T-cell (primary cell): ENCODE results near the gene GCNT1. TPM values are rescaled to one million over a fixed set of nuclear protein-coding genes. Genes with fewer than 3 reads are reported as not detected.
A peak's percentile ranks its signal among the peaks of the same experiment; 100 is the strongest.

Experiments used
- ATAC-seq, 4 experiments: fragments of 200-7000 bp in 3 of 4; fragments of 150-1000 bp in 1 of 4; cut with Tn5 transposase; replicated peaks in 1 of 4; 1 replicate in 3 of 4; 2 replicates in 1 of 4; pipeline ENCODE4 v1.10.0; 2021; ENCODE audit warnings: moderate library complexity in 3 of 4, mild to moderate bottlenecking in 2 of 4, moderate number of reproducible peaks in 1 of 4
- CTCF ChIA-PET, 2 donors: fragments of 300-600 bp; sonication (Branson Sonifier 250); formaldehyde crosslinking; loops; one replicate each; lab custom pipeline; 2022; ENCODE audit warnings: antibody characterized with exemption in 2 of 2; lab: Charles Lee
- POLR2A ChIA-PET, 2 donors: fragments of 300-600 bp; sonication (Branson Sonifier 250); formaldehyde crosslinking; loops; one replicate each; lab custom pipeline; 2022; ENCODE audit warnings: antibody characterized with exemption in 2 of 2; lab: Charles Lee
- DNase-seq, 35 experiments: peaks; one replicate each; pipeline versions ENCODE4 v3.0.0 to v3.0.0-alpha.2; 2013 to 2023
- H3K27ac ChIP-seq: one replicate; pipeline ENCODE4 v1.5.1; 2013; ENCODE audit warnings: low read length
- H3K27me3 ChIP-seq, 2 experiments: replicated peaks in 1 of 2; 1 replicate in 1 of 2; 2 replicates in 1 of 2; pipeline versions ENCODE4 v1.6.1 to v1.7.0; 2013; ENCODE audit warnings: low read length in 1 of 2, mixed read lengths in 1 of 2; ENCODE audit not compliant: control insufficient read depth in 2 of 2, insufficient read depth in 2 of 2; ENCODE audit errors: extremely low read depth in 1 of 2
- H3K36me3 ChIP-seq, 2 donors: 1 replicate in 1 of 2; 2 replicates in 1 of 2; pipeline versions ENCODE4 v1.6.1 to v1.7.0; 2013; ENCODE audit warnings: low read length in 1 of 2; ENCODE audit not compliant: control insufficient read depth in 2 of 2, insufficient read depth in 1 of 2; ENCODE audit errors: extremely low read depth in 1 of 2
- H3K4me1 ChIP-seq, 2 experiments: 1 replicate in 1 of 2; 2 replicates in 1 of 2; pipeline versions ENCODE4 v1.6.1 to v1.7.0; 2013; ENCODE audit warnings: low read length in 2 of 2, mixed read lengths in 1 of 2; ENCODE audit not compliant: insufficient read depth in 2 of 2, control insufficient read depth in 1 of 2; ENCODE audit errors: extremely low read depth in 1 of 2
- H3K4me3 ChIP-seq, 2 donors: 1 replicate in 1 of 2; 2 replicates in 1 of 2; pipeline versions ENCODE4 v1.5.1 to v1.7.0; 2013; ENCODE audit warnings: mild to moderate bottlenecking in 2 of 2, low read length in 1 of 2, moderate library complexity in 1 of 2; ENCODE audit not compliant: control insufficient read depth in 1 of 2; ENCODE audit errors: extremely low read depth in 1 of 2
- H3K9me3 ChIP-seq: 2 replicates; pipeline ENCODE4 v1.7.0; 2013
- H3K27ac Mint-ChIP-seq, 2 donors: one replicate each; pipeline ENCODE4 v1.8.0; 2020 to 2021; ENCODE audit warnings: mild to moderate bottlenecking in 2 of 2, mixed read lengths in 2 of 2
- H3K27me3 Mint-ChIP-seq, 2 donors: one replicate each; pipeline ENCODE4 v1.8.0; 2021 to 2022; ENCODE audit warnings: mixed read lengths in 2 of 2
- H3K36me3 Mint-ChIP-seq: one replicate; pipeline ENCODE4 v1.8.0; 2021; ENCODE audit warnings: mixed read lengths
- H3K4me1 Mint-ChIP-seq, 3 donors: one replicate each; pipeline ENCODE4 v1.8.0; 2020 to 2022; ENCODE audit warnings: mixed read lengths in 3 of 3, mild to moderate bottlenecking in 1 of 3
- H3K4me3 Mint-ChIP-seq, 3 donors: one replicate each; pipeline ENCODE4 v1.8.0; 2020 to 2022; ENCODE audit warnings: mild to moderate bottlenecking in 3 of 3, mixed read lengths in 3 of 3, moderate library complexity in 3 of 3
- H3K9me3 Mint-ChIP-seq, 3 donors: one replicate each; pipeline ENCODE4 v1.8.0; 2020 to 2022; ENCODE audit warnings: mixed read lengths in 3 of 3
- WGBS: methylation state at CpG from one replicate; pipeline ENCODE4 v1.1.5; 2013; ENCODE audit warnings: missing lambda C conversion rate; ENCODE audit not compliant: insufficient coverage; 5-methylcytosine and 5-hydroxymethylcytosine counted together
- total RNA-seq, 35 experiments: library from RNA in 6 of 35; stranded (reverse) in 6 of 35; fragments of 120-200 nt in 1 of 35; gene quantifications; one replicate each; pipeline versions ENCODE4 v1.2.1 to v1.2.4 and lab custom pipeline; 2013 to 2026

GCNT1 gene
- total RNA-seq, 5 donors from 2014 or later (not counting 1 experiment from before 2014, with no cell fraction given), result 3.8 to 9.6 (median 4.9) TPM

DNA sequence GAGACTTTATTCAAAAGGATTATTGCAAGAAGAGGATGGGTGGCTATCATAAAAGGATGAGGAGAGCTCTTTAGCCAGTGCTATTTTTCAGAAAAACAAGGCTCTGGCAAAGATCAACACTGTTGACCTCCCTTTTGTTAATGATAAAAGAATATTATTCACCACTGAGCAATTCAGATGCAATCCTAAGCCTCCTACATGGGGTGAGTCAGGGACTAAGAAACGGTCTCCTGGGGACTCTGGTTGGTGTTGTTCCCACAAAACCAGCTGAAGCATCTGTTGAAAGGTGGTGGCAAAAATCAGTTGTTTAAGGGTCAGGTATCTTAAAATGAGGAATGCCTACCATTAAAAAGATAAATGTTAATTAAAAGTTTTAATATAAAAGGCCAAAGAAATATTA lies 7.7 kb upstream of the GCNT1 start:
- no CpG with 5 or more reads among the region's 1 CpG for WGBS

DNA sequence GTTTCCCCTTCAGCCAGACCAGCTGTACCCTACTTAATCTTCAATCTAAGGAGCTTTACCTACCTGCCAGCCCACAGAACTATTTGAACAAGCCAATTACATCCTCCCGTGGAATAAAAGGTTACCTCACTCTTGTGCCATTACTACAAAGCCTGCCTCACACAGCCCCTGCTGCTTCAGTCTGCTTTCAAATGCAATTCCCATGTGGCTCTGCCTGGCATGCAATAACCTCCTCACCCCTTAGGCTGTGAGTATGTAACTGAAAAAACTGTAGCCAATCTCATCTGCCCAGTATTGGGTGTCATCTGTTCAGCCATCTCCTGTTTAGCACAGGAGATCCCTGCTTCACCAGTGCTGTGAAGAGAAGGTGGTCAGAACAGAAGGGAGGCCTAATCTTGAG lies 6.1 kb upstream of the GCNT1 start:
- Histone ChIP-seq H3K4me3 (no peak overlapping the region), H3K4me1 (peaks cover 0 to 7% of the 10 kb centered on the region in 2 experiments), H3K27me3 (no peaks in the 10 kb centered on the region), H3K36me3 (no peaks in the 10 kb centered on the region), H3K27ac (no peak overlapping the region), H3K9me3 (no peaks in the 10 kb centered on the region)
- CTCF ChIA-PET, result interaction anchor here in 1 of 2 donors (0.6 kb wide), 1 partner anchor 163 kb away, joined by 5 read pairs; no protein-coding TSS in a partner anchor
- H3K4me1 Mint-ChIP-seq, result peaks cover 9% of the 10 kb centered on the region in 3 donors
- ATAC-seq, result no peak
- POLR2A ChIA-PET, result no interaction called here
- no peaks in the 10 kb centered on the region for H3K9me3 Mint-ChIP-seq
- no peak for DNase-seq
- no peaks in the 10 kb centered on the region for H3K36me3 Mint-ChIP-seq
- WGBS, result 100% methylated on average over 1 of the region's 1 CpG
- H3K4me3 Mint-ChIP-seq, result no peak overlapping the region
- H3K27ac Mint-ChIP-seq, result no peak overlapping the region
- no peaks in the 10 kb centered on the region for H3K27me3 Mint-ChIP-seq

More for the DNA sequence above, 7.7 kb upstream of the GCNT1 start:
- Histone ChIP-seq H3K4me1 (peaks cover 0 to 4% of the 10 kb centered on the region in 2 experiments), H3K27me3 (no peaks in the 10 kb centered on the region), H3K27ac (no peak overlapping the region), H3K9me3 (no peaks in the 10 kb centered on the region), H3K4me3 (no peak overlapping the region), H3K36me3 (no peaks in the 10 kb centered on the region)
- no peaks in the 10 kb centered on the region for H3K36me3 Mint-ChIP-seq
- H3K4me3 Mint-ChIP-seq, result no peak overlapping the region
- CTCF ChIA-PET, result interaction anchor here (0.5 to 0.9 kb wide), 4 partner anchors 10 to 212 kb away, joined by 3 to 6 read pairs (median 4); no protein-coding TSS in a partner anchor
- POLR2A ChIA-PET, result interaction anchor here in 1 of 2 donors (0.7 kb wide), 1 partner anchor 559 kb away, joined by 7 read pairs; no protein-coding TSS in a partner anchor
- ATAC-seq, result no peak
- H3K27me3 Mint-ChIP-seq, result no peaks in the 10 kb centered on the region
- H3K9me3 Mint-ChIP-seq, result no peaks in the 10 kb centered on the region
- no peak overlapping the region for H3K27ac Mint-ChIP-seq
- no peak for DNase-seq
- H3K4me1 Mint-ChIP-seq, result peaks cover 4% of the 10 kb centered on the region in 3 donors

DNA sequence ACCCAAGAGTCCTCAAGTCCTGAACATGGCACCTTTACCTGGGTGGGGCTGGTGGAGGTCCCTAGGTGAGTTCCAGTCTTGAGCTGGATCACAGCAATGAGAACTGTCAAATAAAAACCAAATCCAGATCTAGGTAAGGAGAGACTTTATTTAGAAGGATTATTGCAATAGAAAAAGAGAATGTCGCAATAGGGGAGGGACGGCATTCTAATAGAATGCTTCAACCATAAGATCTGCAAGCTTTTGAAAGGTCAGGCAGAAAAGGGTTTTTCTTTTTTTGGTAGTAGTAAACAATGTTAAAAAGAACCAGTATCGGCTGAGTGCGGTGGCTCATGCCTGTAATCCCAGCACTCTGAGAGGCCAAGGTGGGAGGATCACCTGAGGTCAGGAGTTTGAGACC lies 5.2 kb upstream of the GCNT1 start:
- CTCF ChIA-PET, result interaction anchor here in 1 of 2 donors (0.7 kb wide), 1 partner anchor 205 kb away, joined by 6 read pairs; no protein-coding TSS in a partner anchor
- H3K4me1 ChIP-seq, result peaks cover 0 to 8% of the 10 kb centered on the region in 2 experiments
- H3K27ac Mint-ChIP-seq, result no peak overlapping the region
- H3K36me3 Mint-ChIP-seq, result no peaks in the 10 kb centered on the region
- no peaks in the 10 kb centered on the region for H3K9me3 ChIP-seq
- H3K4me3 Mint-ChIP-seq, result no peak overlapping the region
- H3K36me3 ChIP-seq, result no peaks in the 10 kb centered on the region
- 94% methylated on average over 2 of the region's 4 CpGs for WGBS
- H3K27me3 ChIP-seq, result no peaks in the 10 kb centered on the region
- no peaks in the 10 kb centered on the region for H3K9me3 Mint-ChIP-seq
- H3K4me3 ChIP-seq, result no peak overlapping the region
- H3K27me3 Mint-ChIP-seq, result no peaks in the 10 kb centered on the region
- DNase-seq, result no peak
- ATAC-seq, result no peak
- POLR2A ChIA-PET, result interaction anchor here (0.5 to 0.9 kb wide), 2 partner anchors 59 to 122 kb away, joined by 3 read pairs; partner anchors contain the start of gene RFK (in 1 of the 2)
- peaks cover 12 to 14% (median 13%) of the 10 kb centered on the region in 3 donors for H3K4me1 Mint-ChIP-seq
- H3K27ac ChIP-seq, result no peak overlapping the region

DNA sequence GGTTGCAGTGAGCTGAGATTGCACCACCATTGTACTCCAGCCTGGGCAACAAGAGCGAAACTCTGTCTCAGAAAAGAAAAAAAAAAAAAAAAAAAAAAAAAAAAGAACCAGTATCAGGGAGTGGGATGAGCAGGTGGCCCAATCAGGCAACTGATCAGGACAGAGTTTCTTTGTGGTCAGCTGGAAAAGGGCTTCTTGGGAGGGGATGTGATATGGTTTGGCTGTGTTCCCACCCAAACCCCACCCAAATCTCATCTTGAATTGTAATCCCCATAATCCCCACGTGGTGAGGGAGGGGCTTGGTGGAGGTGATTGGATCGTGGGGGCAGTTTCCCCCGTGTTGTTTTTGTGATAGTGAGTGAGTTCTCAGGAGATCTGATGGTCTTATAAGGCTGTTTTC lies 4.7 kb upstream of the GCNT1 start:
- Histone ChIP-seq H3K4me1 (peaks cover 0 to 10% of the 10 kb centered on the region in 2 experiments), H3K36me3 (no peaks in the 10 kb centered on the region)

DNA sequence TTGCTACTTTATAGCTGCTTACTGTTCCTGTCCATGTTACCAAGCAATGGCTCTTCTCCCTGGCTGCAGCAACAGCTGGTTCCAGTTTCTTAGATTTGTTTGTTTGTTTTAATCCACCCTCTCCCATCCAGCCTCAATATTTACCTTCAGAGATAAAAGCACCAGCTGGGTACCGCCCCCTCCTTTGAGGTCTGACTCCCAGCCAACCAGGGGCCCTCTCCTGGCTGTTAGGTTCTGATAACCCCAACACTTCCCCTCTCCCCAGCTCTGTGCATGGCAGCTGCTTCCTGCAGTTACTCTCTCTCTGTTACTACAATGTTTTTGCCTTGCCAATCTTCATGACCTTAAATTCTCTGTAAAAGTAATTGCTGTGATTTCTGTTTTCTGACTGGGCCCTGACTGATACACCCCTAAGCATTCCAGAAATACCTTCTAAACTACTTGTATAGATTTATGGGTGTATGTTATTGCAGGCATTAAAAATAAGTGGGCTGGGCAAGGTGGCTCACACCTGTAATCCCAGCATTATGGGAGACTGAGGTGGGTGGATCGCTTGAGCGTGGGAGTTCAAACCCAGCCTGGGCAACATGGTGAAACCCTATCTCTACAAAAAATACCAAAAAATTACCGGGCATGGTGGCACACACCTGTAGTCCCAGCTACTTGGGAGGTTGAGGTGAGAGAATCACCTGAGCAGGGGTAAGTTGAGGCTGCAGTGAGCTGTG lies 2.6 kb upstream of the GCNT1 start:
- H3K9me3 Mint-ChIP-seq, result no peaks in the 10 kb centered on the region
- 13% methylated on average over 1 of the region's 4 CpGs for WGBS

More for the DNA sequence above, 4.7 kb upstream of the GCNT1 start:
- Mint-ChIP-seq H3K9me3 (no peaks in the 10 kb centered on the region), H3K36me3 (no peaks in the 10 kb centered on the region), H3K4me3 (no peak overlapping the region), H3K27ac (no peak overlapping the region), H3K4me1 (peaks cover 12 to 14% (median 13%) of the 10 kb centered on the region in 3 donors), H3K27me3 (no peaks in the 10 kb centered on the region)
- no peak for DNase-seq
- Histone ChIP-seq H3K27me3 (no peaks in the 10 kb centered on the region), H3K4me3 (no peak overlapping the region), H3K9me3 (no peaks in the 10 kb centered on the region), H3K27ac (no peak overlapping the region)
- ChIA-PET POLR2A (interaction anchor here in 1 of 2 donors (0.5 kb wide), 1 partner anchor 121 kb away, joined by 3 read pairs; no protein-coding TSS in a partner anchor), CTCF (interaction anchor here (0.6 to 0.7 kb wide), 2 partner anchors 54 to 204 kb away, joined by 5 to 6 read pairs; no protein-coding TSS in a partner anchor)
- WGBS, result no CpG with 5 or more reads among the region's 4 CpGs
- ATAC-seq, result no peak

More for the DNA sequence above, 2.6 kb upstream of the GCNT1 start:
- ChIA-PET CTCF (interaction anchor here (1.0 to 1.7 kb wide), 3 partner anchors 10 to 713 kb away, joined by 3 to 5 read pairs (median 3); no protein-coding TSS in a partner anchor), POLR2A (interaction anchor here in 1 of 2 donors (0.6 kb wide), 1 partner anchor 1258 kb away, joined by 3 read pairs; no protein-coding TSS in a partner anchor)
- ATAC-seq, result peak in 3 of 4 experiments; percentile 26 to 44 (median 40)
- H3K4me1 Mint-ChIP-seq, result peaks cover 23 to 29% (median 26%) of the 10 kb centered on the region in 3 donors
- Histone ChIP-seq H3K36me3 (no peaks in the 10 kb centered on the region), H3K27ac (no peak overlapping the region), H3K4me3 (no peak overlapping the region), H3K4me1 (peaks cover 2 to 19% of the 10 kb centered on the region in 2 experiments), H3K9me3 (no peaks in the 10 kb centered on the region), H3K27me3 (no peaks in the 10 kb centered on the region)
- DNase-seq, result peak in 33 of 35 experiments; percentile 13 to 61 (median 36)
- peak overlapping the region; percentile 2 to 68 for H3K27ac Mint-ChIP-seq
- no peak overlapping the region for H3K4me3 Mint-ChIP-seq
- no peaks in the 10 kb centered on the region for H3K27me3 Mint-ChIP-seq
- H3K36me3 Mint-ChIP-seq, result no peaks in the 10 kb centered on the region
